GM19397 (cell line): ENCODE results near the gene PPP2R2C.

Experiments
- ATAC-seq: cut with Tn5 transposase; IDR thresholded peaks from one replicate; pipeline ENCODE4 v1.9.1; 2021; ENCODE audit warnings: mild to moderate bottlenecking, moderate library complexity; ENCODE audit not compliant: unreplicated experiment

The PPP2R2C gene

GRCh38 chr4:6472387-6473263 lies at the start of gene PPP2R2C:
TSS of gene PPP2R2C (minus strand) at chr4:6472614. CDS start at chr4:6472229, 385 bp downstream.
- no peak for ATAC-seq

GRCh38 chr4:6520978-6521377 lies 48.6 kb upstream of the PPP2R2C start:
- no peak for ATAC-seq

GRCh38 chr4:6520051-6520636 lies 47.7 kb upstream of the PPP2R2C start:
- ATAC-seq, result no peak

GRCh38 chr4:6517171-6517570 lies 44.8 kb upstream of the PPP2R2C start:
- no peak for ATAC-seq

GRCh38 chr4:6516762-6517161 lies 44.3 kb upstream of the PPP2R2C start:
- ATAC-seq, result no peak

GRCh38 chr4:6516281-6516680 lies 43.9 kb upstream of the PPP2R2C start:
- no peak for ATAC-seq

- no peak for ATAC-seq
Observed at GRCh38 chr4:6513678-6514077, 41.3 kb upstream of the PPP2R2C start.

GRCh38 chr4:6509587-6509986 lies 37.2 kb upstream of the PPP2R2C start:
- ATAC-seq, result no peak

GRCh38 chr4:6507345-6507744 lies 34.9 kb upstream of the PPP2R2C start:
- ATAC-seq, result no peak

GRCh38 chr4:6506616-6507140 lies 34.3 kb upstream of the PPP2R2C start:
- ATAC-seq, result no peak

GRCh38 chr4:6504900-6505496 lies 32.6 kb upstream of the PPP2R2C start:
- ATAC-seq, result no peak

GRCh38 chr4:6502747-6503465 lies 30.5 kb upstream of the PPP2R2C start:
- ATAC-seq, result no peak

- ATAC-seq, result no peak
Observed at GRCh38 chr4:6502147-6502546, 29.7 kb upstream of the PPP2R2C start.

GRCh38 chr4:6501171-6501570 lies 28.8 kb upstream of the PPP2R2C start:
- no peak for ATAC-seq

GRCh38 chr4:6500481-6501140 lies 28.2 kb upstream of the PPP2R2C start:
- ATAC-seq, result no peak

GRCh38 chr4:6499238-6499600 lies 26.8 kb upstream of the PPP2R2C start:
- no peak for ATAC-seq

GRCh38 chr4:6498511-6499237 lies 26.3 kb upstream of the PPP2R2C start:
- no peak for ATAC-seq

GRCh38 chr4:6497796-6498195 lies 25.4 kb upstream of the PPP2R2C start:
- no peak for ATAC-seq

- ATAC-seq, result no peak
Observed at GRCh38 chr4:6495736-6496135, 23.3 kb upstream of the PPP2R2C start.

- ATAC-seq, result no peak
Observed at GRCh38 chr4:6495296-6495590, 22.8 kb upstream of the PPP2R2C start.
